Muscle layer of colon (tissue), 2 donors: Measurements from ENCODE around the gene CORO6.

Experiments
- H3K27ac ChIP-seq: one replicate; pipeline ENCODE4 v1.7.0; 2013; ENCODE audit warnings: low read depth, mild to moderate bottlenecking, low read length, moderate library complexity
- H3K27me3 ChIP-seq, 2 donors: one replicate each; pipeline ENCODE4 v1.7.0; 2013; ENCODE audit warnings: low read length in 2 of 2, mild to moderate bottlenecking in 2 of 2; ENCODE audit not compliant: insufficient read depth in 2 of 2, control insufficient read depth in 1 of 2
- H3K36me3 ChIP-seq: one replicate; pipeline ENCODE4 v1.7.0; 2013; ENCODE audit warnings: mild to moderate bottlenecking, low read length; ENCODE audit not compliant: insufficient read depth
- H3K4me1 ChIP-seq: one replicate; pipeline ENCODE4 v1.7.0; 2013; ENCODE audit warnings: mild to moderate bottlenecking, low read length; ENCODE audit not compliant: insufficient read depth
- H3K4me3 ChIP-seq, 2 donors: one replicate each; pipeline ENCODE4 v1.7.0; 2013; ENCODE audit warnings: low read length in 2 of 2, low read depth in 1 of 2, mild to moderate bottlenecking in 1 of 2, moderate library complexity in 1 of 2
- H3K9ac ChIP-seq: one replicate; pipeline ENCODE4 v1.7.0; 2013; ENCODE audit warnings: low read length
- H3K9me3 ChIP-seq: one replicate; pipeline ENCODE4 v1.7.0; 2013; ENCODE audit warnings: mild to moderate bottlenecking, low read length
- donor health status: abdominal sarcoma.
- donor health status: Adenocarcinoma of cecum.

The CORO6 gene

DNA sequence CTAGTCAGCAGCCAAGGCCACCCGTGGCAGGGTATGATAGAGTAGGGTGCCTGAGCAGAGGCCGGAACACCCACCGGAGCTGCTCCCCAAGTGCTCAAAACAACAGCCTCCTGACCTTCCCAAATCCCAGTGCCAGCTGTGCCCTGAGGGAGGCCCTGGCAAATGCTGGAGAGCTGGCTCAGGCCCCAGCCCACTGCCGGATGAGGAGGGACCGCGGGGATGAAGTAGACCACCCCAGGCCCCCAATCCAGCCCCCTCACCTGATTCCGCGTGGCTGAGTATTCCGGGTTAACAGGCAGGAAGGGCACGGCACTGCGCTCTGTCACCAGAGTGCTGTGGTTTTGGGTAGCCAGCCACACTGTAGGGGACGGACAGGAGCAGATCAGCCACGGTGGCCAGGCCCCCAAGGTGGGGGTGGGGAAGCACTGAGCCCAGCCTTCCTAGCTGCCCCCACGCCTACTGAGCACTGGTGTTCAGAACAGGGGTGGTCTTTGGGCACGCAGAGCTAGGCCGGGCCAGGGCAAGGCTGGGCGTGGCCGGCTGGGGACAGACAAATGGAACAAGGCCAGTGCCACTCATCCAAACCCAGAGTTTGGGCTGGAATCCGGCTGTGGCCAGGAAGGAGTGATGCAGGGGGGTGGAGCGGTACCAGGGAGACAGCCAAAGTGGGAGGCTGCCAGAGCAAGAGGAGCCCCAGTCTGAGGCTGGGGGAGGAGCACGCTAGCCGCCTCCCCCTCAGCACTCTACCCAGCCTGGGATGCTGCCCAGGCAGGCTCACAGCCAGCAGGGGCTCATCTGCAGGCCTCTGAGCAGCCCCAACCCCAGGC is 45.1 kb downstream of the CORO6 start:
- Histone ChIP-seq H3K4me1 (peaks cover 20% of the 10 kb centered on the region), H3K9ac (no peak overlapping the region), H3K9me3 (no peaks in the 10 kb centered on the region), H3K4me3 (no peak overlapping the region), H3K36me3 (peaks cover 56% of the 10 kb centered on the region), H3K27ac (peak overlapping the region; percentile 55), H3K27me3 (no peaks in the 10 kb centered on the region)

DNA sequence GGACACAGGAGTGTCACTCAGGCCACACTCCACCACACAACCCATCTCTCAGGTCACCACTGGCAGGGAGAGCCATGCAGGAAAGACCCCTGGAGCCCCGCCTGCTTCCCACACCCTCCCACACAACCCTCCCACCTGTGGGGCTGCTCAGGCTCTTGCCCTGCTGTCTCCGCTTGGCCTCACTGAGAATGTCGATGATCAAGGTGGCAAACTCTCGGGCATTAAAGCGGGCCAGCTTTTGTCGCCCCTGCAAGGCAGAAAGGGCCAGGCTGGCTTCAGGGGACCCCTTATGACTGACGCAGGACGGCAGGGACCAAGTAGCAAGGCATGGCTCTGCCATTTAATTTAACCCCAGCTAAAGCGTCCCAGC is 45.7 kb downstream of the CORO6 start:
- H3K36me3 ChIP-seq = peaks cover 50% of the 10 kb centered on the region
- H3K27ac ChIP-seq = no peak overlapping the region
- no peak overlapping the region for H3K9ac ChIP-seq
- H3K4me3 ChIP-seq = no peak overlapping the region
- H3K4me1 ChIP-seq = peaks cover 24% of the 10 kb centered on the region
- H3K27me3 ChIP-seq = no peaks in the 10 kb centered on the region
- H3K9me3 ChIP-seq = no peaks in the 10 kb centered on the region

DNA sequence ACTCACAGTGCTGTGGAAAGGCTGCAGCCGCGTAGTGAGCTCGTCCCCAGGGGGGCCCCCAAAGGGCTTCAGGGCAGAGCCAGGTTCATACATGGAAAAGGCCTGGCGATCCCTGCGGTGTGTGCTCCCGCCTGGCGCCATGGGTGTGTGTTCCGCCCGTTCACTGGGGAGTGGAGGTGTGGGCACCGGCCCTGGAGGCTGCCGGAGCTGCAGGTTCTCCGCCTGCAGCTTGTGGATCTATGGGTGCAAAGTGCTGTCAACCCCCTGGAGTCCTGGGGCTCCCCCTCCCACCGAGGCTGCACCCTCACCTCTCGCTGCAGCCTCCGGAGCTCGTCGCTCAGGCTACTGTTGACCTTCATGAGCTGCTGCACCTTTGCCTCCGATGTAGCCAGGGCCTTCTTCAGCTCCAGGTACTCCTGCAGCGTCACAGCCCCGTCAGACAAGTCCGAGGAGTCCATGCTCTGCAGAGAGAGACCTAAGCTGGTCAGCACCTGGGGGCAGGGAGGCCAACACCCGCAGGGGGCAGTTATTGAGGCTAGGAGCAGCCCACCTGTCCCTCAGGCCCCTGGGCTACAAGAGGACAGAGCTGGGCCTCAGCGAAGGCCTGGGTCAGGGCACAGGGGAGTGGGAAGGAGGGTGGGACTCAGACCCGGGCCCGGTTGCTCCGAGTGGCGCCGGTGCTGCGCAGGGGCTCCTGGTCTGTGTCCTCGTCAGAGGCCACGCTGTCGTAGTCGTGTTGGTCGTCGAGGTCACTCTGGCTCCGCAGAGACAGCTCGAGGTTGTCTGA is 46.3 kb downstream of the CORO6 start:
- no peak overlapping the region for H3K27ac ChIP-seq
- H3K9me3 ChIP-seq = no peaks in the 10 kb centered on the region
- no peak overlapping the region for H3K4me3 ChIP-seq
- H3K36me3 ChIP-seq = peaks cover 46% of the 10 kb centered on the region
- peaks cover 27% of the 10 kb centered on the region for H3K4me1 ChIP-seq
- no peaks in the 10 kb centered on the region for H3K27me3 ChIP-seq
- no peak overlapping the region for H3K9ac ChIP-seq

DNA sequence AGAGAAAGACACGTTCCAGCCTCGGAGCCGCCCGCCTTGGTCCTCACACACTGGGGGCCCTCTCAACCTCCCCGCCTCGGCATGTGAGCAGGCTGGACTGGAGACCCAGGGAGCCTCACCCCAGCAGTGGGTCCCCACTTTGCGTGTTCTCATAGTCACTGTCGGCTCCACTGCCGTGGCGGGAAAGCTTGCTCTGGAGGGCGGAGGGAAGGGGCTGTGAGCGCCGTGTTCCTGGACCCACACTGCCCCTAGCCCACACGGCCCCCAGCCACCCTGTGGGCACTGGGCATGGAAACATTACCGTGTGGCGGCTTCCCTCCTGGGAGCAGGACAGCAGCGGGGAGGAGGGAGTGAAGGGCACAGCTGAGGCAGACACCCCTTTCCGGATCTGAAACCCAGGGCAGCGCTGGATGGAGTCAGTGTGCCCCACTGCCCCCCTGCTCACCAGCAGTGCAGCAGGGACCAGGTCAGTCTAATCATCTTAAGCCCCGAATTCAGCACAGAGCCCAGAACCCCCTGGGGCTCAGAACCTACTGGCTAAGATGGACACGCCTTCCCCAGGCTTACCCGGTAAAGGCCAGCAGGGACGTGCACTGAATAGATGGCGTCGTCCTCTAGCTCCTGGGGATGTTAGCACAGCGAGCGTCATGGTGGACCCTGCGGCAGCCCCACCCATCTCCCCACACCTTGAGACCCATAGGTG is 47.0 kb downstream of the CORO6 start:
- Histone ChIP-seq H3K4me1 (peaks cover 27% of the 10 kb centered on the region), H3K27ac (no peak overlapping the region), H3K27me3 (no peaks in the 10 kb centered on the region), H3K36me3 (peaks cover 46% of the 10 kb centered on the region), H3K4me3 (no peak overlapping the region), H3K9me3 (no peaks in the 10 kb centered on the region), H3K9ac (no peak overlapping the region)

DNA sequence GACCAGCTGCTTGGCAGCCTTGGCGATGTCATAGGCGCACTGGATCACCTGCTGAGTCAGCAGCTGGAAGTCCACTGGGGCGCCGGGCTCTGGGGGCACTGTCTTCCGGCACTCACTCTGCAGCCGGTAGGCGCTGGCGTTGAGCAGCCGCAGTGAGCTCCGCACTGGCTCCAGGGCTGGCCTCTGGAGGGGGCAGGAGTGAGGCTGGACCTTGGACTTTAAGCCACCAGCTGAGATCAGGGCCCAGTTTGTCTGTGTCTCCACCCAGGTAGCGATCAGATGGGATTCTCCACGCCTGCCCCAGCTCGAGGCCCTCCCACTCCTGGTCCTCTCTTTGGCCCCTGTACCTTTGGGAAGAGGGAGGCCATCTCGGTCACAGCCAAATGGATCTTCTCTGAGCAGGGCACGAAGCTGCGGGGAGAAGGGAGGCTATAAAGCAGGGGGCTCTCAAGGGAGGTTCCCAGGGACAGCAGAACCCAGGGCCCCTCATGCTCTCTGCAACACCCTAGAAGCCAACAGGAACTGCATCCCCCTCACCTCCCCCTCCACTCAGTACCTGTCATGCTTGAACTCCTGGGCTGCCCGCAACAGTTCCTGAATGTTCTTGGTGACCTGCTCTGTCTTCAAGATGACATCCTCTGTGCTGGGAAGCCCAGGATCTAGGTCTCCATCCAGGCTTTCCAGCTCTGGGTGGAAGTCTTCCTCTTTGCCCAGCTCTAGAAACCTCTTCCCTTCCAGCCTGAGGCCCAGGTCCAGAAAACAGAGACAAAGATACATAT is 47.8 kb downstream of the CORO6 start:
- H3K36me3 ChIP-seq = peaks cover 44% of the 10 kb centered on the region
- no peak overlapping the region for H3K27ac ChIP-seq
- H3K9ac ChIP-seq = no peak overlapping the region
- H3K4me3 ChIP-seq = no peak overlapping the region
- H3K4me1 ChIP-seq = peaks cover 27% of the 10 kb centered on the region
- no peaks in the 10 kb centered on the region for H3K9me3 ChIP-seq
- H3K27me3 ChIP-seq = no peaks in the 10 kb centered on the region

DNA sequence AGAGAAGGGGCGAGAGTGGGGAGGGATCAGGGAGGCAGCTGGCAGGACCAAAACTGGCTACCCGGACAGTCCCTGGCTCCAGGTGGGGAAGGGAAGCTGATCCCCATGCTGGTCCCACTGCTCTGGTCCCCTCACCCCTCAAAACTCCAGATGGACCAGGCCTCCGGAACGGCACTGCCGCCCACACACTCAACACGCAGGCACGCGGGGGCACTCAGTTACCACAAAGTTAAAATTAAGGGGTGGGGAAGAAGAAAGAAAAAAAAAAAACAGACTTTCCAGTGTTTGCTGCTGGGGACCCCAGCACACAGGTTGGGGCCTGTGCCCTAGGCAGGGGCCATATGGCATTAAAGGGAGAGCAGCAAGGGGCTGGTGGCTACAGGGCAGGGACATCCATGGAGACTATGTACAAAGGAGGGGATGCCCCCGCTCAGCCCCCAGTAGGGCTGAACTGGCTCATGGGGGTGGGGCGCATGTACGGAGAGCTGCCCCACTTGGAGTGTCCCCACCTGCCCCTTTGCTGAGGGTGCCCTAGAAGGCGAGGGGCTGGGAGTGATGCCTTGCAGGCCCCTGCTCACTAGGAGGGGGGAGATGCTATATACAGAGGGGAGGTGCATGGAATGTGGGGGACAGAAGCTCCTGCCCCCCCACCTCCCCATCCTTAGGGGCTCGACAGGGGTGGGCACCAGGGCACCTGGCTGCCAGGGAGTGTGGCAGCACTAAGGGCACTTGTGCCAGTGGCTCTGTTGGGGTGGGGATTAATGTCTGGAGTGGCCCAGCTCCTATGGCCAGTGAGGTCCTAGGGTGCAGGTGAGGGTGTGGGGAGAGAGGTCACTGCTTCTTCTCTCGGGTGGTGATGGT is 48.6 kb downstream of the CORO6 start:
- Histone ChIP-seq H3K27me3 (no peaks in the 10 kb centered on the region), H3K4me3 (no peak overlapping the region), H3K9ac (no peak overlapping the region), H3K9me3 (no peaks in the 10 kb centered on the region), H3K36me3 (peaks cover 36% of the 10 kb centered on the region), H3K4me1 (peaks cover 33% of the 10 kb centered on the region), H3K27ac (no peak overlapping the region)

DNA sequence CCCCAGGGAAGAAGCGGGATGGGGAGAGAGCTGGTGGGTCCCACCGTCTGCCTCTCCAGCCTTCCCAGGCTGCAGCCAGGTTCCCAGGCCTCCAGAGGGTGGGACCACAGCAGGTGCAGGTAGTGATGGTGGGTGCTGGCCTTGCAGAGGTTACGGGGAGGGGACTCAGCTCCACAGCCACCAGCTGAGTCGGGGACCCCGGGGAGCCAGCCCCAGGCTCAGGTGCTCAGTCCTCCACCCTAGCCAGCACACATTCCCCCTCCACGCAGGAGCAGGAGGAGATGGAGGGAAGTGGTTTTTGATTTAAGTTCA is 49.2 kb downstream of the CORO6 start:
- Histone ChIP-seq H3K4me3 (no peak overlapping the region), H3K4me1 (peaks cover 35% of the 10 kb centered on the region), H3K27ac (no peak overlapping the region), H3K27me3 (no peaks in the 10 kb centered on the region), H3K36me3 (peaks cover 35% of the 10 kb centered on the region), H3K9ac (no peak overlapping the region), H3K9me3 (no peaks in the 10 kb centered on the region)

DNA sequence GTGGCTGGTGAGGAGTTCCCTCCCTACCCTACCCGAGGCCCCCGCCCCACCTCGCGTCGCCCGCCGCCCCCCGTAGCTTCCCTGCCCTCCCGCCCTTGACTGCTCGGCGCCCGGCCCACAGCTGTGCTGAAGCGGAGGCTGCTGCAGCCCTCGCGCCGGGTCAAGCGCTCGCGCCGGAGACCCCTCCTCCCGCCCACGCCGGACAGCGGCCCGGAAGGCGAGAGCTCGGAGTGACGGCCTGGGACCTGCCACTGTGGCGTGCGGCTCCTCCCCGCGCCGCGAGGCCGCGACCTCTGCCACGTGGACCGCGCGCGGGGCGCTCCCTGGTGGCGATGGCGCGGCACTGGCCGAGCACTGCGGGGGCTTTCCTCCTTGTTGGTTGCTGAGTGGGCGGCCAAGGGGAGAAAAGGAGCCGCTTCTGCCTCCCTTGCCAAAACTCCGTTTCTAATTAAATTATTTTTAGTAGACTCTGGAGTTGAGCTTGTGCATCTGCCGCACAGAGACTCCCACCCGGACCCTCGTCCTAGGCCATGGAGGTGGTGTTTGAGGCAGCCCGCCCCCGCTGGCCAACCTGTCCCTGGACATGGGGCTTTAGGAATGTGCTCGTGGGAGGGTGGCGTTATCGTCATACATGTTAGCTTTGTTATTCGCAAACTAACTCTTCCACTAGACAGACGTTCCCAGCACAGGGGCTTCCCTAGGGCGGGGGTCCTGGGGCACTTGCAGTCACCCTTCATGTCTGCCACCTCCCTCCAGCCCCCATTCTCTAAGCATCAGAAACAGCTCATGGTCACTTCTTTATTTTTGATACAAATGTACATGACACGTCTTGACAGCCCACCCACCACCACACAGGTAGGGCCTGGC is 49.8 kb downstream of the CORO6 start:
- Histone ChIP-seq H3K4me3 (peak overlapping the region in 1 of 2 donors; percentile 27), H3K36me3 (peaks cover 30% of the 10 kb centered on the region), H3K27ac (no peak overlapping the region), H3K9ac (no peak overlapping the region), H3K9me3 (no peaks in the 10 kb centered on the region), H3K27me3 (no peaks in the 10 kb centered on the region), H3K4me1 (peaks cover 30% of the 10 kb centered on the region)

DNA sequence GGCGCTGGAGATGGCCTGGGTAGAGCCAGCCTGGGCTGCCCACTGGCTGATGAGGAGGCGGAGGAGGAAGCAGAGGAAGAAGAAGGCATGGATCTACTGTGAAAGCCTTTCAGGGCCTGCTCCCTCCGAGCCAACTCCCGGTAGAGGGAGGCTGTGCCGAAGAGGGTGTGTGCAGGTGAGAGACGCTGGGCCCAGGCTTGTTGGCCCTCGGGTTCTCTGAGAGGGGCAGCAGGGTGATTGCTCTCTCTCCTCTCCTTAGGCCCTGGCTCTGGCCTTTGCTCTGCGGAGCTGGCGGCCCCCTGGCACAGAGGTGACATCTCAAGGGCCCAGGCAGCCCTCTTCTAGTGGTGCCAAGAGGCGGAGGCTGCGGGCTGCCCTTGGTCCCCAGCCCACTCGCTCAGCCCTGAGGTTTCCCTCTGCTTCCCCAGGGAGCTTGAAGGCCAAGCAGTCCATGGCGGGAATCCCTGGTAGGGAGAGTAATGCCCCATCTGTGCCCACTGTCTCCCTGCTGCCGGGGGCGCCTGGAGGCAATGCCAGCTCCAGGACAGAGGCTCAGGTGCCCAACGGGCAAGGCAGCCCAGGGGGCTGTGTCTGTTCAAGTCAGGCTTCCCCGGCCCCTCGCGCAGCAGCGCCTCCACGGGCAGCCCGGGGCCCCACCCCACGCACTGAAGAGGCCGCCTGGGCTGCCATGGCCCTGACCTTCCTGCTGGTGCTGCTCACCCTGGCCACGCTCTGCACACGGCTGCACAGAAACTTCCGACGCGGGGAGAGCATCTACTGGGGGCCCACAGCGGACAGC is 50.6 kb downstream of the CORO6 start:
- Histone ChIP-seq H3K9ac (no peak overlapping the region), H3K4me1 (peaks cover 21% of the 10 kb centered on the region), H3K36me3 (peaks cover 22% of the 10 kb centered on the region)

More for the DNA sequence above, 50.6 kb downstream of the CORO6 start:
- no peaks in the 10 kb centered on the region for H3K9me3 ChIP-seq
- no peak overlapping the region for H3K27ac ChIP-seq
- H3K4me3 ChIP-seq = peak overlapping the region in 1 of 2 donors; percentile 13
- H3K27me3 ChIP-seq = no peaks in the 10 kb centered on the region
